HG03442 (cell line): ENCODE measurements around the gene DDI1.

Experiments used
- ATAC-seq: cut with Tn5 transposase; IDR thresholded peaks from one replicate; pipeline ENCODE4 v1.9.1; 2021; ENCODE audit warnings: mild to moderate bottlenecking, moderate library complexity; ENCODE audit not compliant: unreplicated experiment

Gene DDI1

DNA sequence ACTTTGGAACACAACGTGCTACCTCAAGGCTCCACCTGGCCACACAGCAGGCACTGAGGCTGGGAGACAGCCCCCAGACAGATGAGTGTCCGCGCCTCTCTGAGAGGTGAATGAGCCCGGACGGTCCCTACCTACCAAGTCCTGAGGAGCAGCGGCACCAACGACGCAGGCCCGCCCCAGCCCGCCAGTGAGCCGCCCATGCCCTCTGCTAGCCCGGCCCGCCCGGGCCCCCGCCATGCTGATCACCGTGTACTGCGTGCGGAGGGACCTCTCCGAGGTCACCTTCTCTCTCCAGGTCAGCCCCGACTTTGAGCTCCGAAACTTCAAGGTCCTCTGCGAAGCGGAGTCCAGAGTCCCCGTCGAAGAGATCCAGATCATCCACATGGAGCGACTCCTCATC is at the start of gene DDI1:
DDI1 (plus strand) TSS at position 53 of the 400 bp plus-strand sequence; CDS start at position 236, 183 bp downstream.
- ATAC-seq, result no peak

DNA sequence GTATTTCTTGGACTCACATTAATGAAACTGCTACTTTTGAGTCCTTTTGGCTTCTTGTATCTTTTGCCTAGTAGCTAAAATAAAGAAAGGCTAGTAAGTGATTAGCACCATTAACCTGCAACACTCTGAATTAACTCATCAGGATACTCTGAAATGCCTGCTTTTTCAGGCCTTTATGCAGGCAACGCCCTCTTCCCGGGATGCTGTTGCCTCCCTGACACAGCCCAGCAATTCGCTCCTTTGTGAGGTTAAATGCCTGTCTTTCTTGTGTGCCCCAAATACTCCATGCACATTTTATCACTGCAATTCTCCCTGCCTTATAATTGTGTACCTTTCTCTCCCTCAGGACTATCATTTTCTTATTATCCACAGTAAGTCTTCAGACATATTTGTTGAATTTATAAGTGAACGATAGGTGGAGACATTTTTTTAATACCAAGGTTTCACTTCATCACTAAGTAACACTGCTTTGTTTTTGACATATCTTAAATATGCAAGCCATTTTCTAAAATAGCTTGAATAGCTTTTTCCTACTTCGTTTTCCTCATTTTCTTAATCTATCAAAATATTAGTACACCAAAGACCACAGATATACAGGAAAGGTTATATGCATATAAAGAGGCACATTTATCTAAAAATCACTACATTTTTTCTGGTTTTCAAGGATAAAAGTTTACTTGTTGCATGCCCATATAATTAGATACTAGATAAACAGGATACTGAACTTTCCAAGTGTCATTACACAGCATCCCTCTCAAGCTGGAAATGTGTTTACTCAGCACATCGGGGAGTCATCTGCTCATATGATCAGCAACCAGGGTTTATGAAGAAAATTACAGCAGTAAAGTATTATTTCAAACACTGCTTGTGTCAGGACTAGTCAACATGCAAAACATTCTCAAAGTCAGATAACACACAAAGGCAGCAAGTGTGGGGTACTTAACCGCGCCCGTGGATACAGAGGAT is 48.5 kb upstream of the DDI1 start:
- no peak for ATAC-seq

DNA sequence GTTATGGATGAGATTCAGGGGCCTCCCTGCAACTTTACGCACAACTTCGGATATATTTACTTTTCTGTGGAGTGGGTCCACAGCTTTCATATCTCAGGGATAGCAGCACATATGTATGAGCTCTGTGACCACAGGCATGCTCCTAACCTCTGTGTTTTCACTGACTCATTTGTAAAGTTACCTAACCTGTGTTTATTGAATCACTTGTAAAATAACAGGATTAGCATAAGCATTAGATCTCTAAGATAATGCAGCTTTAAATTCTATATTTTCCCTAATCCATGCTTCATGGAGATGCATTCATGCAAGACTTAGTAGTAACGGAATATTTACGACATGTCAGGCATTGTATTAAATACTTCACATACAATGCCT is 47.9 kb upstream of the DDI1 start:
- ATAC-seq, result no peak

DNA sequence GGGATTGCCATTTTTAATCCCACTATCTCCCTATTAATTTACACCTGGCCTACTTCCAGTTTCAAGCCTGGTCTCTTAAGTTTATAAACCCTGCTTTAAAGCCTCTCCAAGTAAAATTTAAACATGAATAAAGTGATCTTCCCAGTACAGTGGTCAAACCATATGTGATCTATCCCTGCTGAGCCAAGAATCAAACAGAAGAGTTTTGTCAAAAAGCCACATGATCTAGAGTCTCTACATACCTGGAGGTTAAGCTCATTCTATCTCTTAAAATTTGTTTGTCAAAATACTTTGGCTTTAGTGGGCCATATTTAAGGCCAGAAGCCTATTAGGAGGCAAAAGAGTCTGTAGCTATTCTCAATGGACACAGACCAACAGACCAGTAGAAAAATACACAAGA is 42.9 kb upstream of the DDI1 start:
- no peak for ATAC-seq

DNA sequence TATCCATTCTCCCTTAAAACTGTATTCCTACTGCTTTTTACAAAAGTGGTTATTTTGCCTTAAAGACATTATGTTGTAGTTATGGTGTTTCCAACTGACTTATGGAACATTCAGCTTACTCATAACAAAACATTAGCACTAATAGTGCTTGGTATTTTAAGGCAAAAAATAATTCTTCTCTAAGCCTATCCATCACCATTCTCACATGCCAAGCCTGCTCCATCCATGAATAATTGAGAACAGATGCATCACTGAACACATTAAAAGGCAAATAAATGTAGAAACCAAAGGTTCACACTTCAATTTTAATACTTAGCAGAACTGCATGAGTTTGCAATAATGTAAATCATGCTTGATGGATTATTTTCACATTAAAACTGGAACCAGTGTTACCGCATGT is 42.3 kb upstream of the DDI1 start:
- ATAC-seq, result no peak

DNA sequence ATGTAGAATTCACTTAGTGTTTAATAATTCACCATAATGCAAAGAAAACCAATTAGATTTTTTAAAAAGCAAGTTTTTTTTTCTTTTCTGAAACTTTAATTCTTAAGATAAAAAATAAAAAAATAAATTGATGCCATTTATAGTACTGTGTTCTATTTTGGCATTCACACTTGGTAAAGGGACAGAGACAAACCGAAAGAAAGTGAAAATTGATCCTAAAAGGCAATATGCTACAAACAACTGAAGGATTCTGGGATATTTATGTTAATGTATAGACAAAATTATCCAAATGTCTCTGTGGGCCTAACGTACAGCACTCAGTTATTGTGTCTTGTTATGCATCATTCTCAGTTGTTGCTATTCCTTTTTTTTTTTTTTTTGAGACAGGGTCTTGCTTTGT is 41.9 kb upstream of the DDI1 start:
- ATAC-seq, result no peak

DNA sequence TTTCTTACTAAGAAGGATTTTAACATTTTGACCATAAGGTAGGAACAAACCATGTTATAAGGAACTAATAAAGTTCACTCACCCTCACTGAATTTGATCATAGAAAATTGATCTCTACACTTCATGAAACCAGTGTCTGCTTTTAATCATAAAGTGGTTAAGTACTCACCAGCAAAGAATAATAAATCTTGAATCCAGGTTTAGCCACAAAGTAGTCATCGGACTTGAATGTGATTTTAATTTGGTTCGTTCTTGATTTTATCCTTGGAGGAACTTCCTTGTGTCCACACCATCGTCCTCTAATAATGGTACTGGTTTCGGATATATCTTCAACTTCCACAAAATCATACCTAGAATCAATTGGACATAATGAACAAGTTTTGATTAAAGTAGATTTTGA is 40.5 kb upstream of the DDI1 start:
- ATAC-seq, result no peak

DNA sequence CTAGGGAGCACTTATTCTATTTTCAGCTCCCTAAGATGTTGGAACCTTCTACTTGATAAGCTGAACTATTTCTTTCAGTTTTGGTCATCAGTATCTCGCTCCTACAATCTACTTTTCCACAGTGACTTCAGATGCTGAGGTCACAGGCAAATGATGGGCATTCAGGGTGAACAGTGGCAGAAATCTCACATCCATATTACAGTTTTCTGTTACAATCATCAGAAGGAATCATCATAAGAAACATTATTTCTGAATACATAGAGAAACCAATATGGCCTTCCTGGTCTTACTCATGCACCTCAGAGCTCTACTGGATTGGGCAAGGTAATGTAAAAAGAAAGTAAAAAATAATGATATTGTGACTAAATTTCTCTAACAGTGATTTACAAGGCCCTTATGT is 39.4 kb upstream of the DDI1 start:
- peak; percentile 87 for ATAC-seq

DNA sequence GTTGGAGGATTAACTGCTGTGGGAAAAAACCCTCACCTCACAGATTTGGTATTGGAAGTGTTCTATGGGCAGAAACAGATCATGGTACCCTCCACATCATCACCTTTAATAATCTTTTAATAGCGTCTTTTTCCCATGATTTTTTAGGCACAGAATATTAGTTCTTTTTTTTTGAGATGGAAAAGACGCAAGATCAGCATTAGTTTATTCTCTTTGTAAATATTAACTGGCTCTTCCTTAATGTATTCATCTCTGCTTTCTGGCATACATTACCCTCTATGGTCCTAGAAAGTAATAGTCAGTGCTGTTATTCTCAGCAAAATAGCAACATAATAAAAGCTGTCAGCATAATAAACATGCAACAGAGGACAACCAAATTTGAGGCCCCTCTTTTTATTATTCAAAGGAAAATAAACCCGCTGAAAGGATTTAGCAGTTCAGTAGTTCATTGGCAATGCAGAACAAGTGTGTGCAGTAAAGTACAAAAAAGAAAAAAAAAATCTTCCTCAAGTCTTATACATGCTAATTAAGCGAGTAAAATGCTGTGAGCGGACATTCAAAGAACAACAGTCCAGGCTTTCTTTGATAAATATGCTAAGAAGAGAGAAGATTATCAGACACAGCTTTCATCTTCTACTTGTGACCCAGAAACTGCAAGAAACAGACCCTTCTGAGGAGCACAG is 37.5 kb upstream of the DDI1 start:
- ATAC-seq, result no peak

DNA sequence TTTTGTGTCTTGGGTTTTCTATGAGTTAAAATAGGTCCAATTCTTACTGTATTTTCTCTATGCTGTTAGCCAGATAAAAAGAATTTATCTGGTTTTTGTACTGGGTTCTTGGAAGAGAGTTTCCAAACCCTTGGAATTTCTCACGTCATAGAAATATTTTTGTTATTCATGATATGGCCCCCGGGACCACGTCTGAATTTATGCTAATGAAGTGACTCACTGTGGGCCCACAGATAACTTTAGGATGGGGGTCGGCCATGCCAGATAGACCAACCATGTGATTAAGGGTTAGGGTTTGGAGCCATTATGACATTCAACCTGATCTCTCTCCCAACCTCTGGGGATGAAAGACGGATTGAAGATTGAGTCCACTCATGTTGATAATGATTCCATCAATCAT is 35.6 kb upstream of the DDI1 start:
- ATAC-seq, result no peak

DNA sequence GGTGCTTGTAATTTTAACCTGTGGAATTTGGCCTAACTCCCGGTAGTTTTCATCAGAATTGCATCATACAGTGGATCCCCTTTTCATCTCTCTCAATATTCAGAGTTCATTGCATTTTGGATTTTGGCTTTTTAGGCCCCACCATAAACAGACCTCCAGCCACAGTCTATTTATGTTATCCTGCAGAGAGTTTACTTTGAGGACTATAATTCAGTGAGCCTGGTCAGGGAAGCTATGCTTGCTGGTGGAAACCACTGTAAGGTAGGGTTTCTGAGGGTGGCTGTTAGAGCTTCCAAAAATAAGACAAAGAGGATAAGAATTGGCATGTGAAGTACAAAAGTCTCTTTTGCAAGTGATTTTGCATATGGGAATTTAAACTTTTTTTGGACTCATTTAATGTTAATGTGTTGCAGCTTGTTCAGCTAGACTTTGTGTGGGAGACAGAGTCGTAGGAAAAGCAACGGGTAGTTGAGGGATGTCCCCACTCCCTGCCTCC is 34.8 kb upstream of the DDI1 start:
- ATAC-seq, result no peak

DNA sequence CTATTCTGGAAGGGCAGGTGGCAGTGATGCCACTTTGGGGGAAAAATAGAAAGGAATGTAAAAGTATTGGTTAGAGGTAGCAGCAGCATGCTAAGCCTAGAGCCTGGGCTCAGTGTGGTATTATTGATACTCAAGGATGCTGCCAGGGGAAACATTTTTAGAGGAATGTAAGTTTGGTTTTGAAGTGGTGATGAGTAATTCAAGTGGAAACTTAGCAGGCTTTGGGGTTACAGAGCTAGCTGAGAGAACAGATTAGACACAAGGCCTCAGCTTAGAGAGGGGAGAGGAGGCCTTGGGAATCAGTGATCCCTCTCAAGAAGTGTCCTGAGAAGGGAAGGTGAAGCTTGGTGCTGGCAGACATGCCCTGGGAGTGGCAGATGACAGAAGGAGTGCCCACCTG is 32.9 kb upstream of the DDI1 start:
- ATAC-seq, result no peak

DNA sequence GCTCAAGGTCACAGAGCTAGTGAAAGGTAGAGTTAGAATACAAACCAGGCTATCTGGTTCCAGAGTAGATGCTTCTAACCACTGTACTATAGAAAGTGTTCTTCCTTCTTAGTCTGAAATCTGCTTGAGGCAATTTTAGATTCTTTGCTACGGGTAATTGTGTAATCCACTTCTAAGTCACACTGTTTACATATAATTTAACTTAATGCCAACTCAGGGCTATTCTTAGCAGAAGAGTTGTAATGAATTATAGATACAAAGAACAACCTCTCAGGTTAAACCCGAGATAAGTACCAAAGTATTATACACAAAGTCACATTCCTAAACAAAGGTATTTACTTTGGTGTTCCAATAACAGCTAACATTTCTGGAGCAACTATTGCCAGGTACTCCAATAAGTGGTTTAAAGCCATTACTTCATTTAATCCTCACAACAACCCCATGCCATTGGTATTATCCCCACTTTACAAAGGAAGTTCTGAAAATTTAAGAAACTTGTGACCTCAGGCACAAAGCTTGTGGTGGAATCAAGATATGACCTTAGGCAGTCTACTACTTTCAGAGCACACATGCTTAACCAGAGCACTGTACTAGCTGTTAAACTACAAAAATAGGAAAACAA is 31.1 kb upstream of the DDI1 start:
- no peak for ATAC-seq

DNA sequence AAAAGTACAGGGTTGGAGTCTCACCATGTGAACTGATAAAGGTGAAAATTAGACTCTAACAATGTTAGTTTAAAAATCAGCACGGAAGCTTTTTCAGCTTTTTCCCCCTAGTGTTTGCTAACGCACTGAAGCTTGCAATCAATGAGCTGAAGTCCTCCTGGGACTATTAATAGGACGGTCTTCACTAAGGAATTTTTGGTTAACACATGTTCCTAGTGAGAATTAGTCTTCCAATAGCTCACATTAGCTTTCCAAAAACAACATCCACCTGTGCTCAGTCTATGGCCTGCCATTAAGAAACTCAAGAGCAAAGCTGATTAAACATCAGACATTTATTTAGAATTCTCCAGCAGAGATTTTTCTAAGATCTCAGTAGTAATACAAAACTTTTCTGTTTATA is 26.7 kb upstream of the DDI1 start:
- no peak for ATAC-seq

DNA sequence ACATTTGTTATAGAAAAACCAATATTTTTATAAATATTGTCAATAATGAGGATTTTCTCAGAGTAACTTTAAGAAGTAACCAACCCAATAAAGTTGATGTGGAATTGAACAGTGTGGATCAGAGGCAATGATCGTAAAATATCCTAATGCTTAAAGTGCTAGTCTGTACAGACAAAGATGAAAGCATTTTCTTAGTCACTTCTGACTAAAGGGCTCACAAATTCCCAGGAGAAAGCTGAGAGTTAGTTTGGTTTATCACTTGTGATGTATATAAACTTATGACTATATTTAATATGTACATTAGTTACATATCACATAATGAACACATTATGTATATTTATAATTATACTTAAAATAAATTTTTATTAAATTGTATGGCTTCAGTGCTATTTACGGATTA is 25.4 kb upstream of the DDI1 start:
- no peak for ATAC-seq

DNA sequence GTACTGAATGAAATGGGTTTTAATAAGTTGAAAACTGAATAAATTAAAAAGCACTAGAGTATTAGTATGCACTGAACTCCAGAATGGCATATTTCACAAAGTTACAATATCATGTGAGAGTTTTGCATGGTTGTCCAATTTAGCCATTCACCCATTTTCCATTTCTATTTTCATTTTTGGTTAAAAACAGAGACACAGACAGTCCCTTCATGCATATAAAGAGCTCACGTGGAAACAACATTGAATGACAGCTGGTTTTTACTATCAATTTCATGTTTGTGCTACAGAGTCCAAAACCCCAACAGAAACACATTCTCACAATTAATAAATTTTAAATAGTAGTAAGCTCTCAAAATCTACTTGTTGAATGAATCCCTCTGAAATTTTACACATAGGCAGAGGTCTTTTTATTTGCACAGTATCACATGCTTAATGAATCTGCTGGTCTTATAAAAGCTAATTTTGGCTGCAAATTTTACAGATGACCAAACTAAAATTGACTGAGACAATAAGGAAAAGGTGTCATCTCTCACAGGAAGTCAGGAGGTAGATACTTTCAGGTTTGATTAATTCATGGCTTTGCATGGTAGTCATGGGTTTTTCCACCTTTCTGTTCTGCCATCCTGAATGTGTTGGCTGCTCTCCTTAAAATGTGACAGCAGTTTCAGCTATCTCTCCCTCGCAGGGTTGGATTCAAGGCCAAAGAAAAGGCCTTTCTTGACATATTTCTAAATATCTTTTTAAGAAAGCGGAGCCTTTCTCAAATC is 20.6 kb upstream of the DDI1 start:
- peak; percentile 90 for ATAC-seq

DNA sequence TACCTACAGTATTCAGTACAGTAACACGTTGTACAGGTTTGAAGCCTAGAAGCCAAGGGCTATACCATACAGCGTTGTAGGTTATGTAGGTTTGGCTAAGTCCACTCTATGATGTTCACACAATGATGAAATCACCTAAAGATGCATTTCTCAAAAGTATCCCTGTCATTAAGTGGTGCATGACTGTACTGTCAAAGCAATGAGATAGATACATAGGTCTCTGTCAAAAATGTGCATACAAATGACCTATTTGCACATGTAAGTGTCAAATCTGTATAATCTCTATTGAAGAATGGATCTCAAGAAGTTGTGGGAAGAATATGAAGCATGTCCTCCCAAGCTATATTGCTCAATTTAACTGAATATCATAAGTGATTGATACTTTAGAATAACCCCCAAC is 11.9 kb upstream of the DDI1 start:
- no peak for ATAC-seq

DNA sequence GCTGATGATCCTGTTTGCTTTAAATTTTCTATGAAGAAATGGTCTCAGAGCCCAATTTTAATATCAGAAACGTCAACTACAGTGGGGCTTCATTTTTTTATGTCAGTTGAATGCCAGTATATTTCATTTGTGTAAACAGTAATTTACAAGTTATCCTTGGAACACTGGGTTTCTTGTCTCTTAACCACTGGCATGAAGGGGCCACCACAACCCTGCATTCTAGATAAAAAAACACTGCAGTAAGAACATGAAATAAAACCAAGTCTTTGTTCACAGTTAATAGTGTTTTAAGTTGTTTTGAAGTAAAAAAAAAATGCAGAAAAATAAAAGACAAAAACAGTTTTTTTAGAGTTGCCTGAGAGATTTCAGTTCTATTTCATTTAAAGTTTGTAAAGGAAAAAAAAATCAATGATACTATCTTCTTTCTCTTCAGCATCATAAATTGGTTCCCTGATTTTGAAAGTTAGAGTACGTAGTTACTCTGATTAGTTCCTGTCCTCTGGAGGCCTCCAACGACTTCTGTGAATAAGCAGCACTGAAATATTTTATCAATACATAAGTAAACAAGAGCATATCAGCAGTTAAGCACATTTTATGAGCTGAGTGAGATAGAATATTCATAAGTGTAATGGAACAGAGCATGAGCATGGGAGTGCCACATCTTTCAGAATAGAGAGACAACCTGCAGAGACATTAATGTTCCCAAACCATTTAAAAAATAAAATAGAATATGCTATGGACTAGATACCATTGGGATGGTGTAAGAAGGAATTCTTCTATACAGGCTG is 7.8 kb upstream of the DDI1 start:
- ATAC-seq, result no peak

DNA sequence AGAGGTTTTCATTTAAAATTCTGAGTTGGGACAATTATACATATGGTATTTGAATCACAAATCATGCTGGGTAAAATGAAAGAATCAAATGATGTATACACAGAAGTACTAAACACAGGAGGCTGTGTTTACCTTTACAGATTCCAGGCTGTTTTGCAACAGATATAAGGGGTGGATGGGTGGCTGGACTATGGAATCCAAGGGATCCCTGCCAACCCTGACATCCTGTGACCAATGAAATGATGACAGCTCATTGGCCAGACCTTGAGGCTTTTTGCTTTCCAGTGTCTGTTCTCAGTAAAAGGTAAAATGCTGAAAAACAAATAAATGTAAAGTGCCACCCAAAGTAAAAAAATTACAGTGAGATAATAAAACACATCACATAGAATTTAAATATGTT is 3.3 kb upstream of the DDI1 start:
- no peak for ATAC-seq

DNA sequence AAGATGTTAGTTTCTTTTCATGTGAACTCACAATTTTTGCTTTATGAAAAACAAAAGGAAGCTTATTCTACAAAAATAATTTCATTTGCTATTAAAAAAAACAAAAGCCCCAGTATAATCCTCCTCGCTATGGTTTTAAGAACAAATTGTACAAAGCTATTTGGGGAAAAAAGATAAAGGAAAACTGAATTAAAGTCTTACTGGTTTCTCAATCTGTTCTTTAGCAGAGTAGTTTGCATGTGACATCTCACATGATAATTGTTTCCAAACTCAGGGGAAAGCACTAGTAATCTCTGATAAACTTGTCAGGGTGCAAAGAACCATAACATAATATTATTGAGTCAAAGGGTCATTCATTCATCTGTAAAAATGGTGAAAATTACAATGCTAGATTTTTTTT is 2.9 kb upstream of the DDI1 start:
- no peak for ATAC-seq
